Neural cell (in vitro differentiated cells): ENCODE measurements around the gene GLYATL3.

ENCODE experiments used
- CTCF ChIP-seq: fragments of 450-650 bp; IDR thresholded peaks from 2 replicates; pipeline ENCODE4 v1.5.1; 2014; ENCODE audit warnings: antibody characterized with exemption, mild to moderate bottlenecking, moderate library complexity; ENCODE audit not compliant: poor library complexity, severe bottlenecking
- EP300 ChIP-seq: fragments of 450-650 bp; conservative IDR thresholded peaks from 2 replicates; pipeline ENCODE4 v1.6.1; 2014; ENCODE audit warnings: antibody characterized with exemption, mild to moderate bottlenecking, moderate library complexity; ENCODE audit not compliant: poor library complexity, severe bottlenecking
- EZH2 ChIP-seq: fragments of 200-600, 300-800 bp; shearing (Covaris generic), sonication (generic); IDR thresholded peaks from 2 replicates; pipeline ENCODE4 v1.6.1; 2014; ENCODE audit warnings: antibody characterized with exemption, low read length, borderline replicate concordance, mild to moderate bottlenecking; ENCODE audit not compliant: insufficient read depth, poor library complexity, severe bottlenecking
- MXI1 ChIP-seq: fragments of 450-650 bp; conservative IDR thresholded peaks from 2 replicates; pipeline ENCODE4 v1.6.1; 2014; ENCODE audit warnings: antibody characterized with exemption, mild to moderate bottlenecking; ENCODE audit not compliant: poor library complexity, severe bottlenecking
- POLR2AphosphoS5 ChIP-seq: IDR thresholded peaks from 2 replicates; pipeline ENCODE4 v1.6.1; 2012
- REST ChIP-seq: IDR thresholded peaks from 2 replicates; pipeline ENCODE4 v1.6.1; 2012; ENCODE audit warnings: borderline replicate concordance
- TAF1 ChIP-seq: IDR thresholded peaks from 2 replicates; pipeline ENCODE4 v1.6.1; 2012; ENCODE audit warnings: low read depth

- TF ChIP-seq CTCF = no peak
- no peak for TF ChIP-seq REST
- TF ChIP-seq EZH2 = no peak
- TF ChIP-seq TAF1 = no peak
- no peak for TF ChIP-seq MXI1
- TF ChIP-seq POLR2AphosphoS5 = no peak
- TF ChIP-seq EP300 = no peak
Measured at GRCh38 chr6:49523901-49524300, 24.2 kb downstream of the GLYATL3 start.
